Central memory CD8-positive, alpha-beta T cell (primary cell): ENCODE data around the gene TMEM117.

Experiments used
- ATAC-seq: fragments of 150-1000 bp; cut with Tn5 transposase; replicated peaks from 2 replicates; pipeline ENCODE4 v1.10.0; 2022; ENCODE audit warnings: mild to moderate bottlenecking, moderate FRiP score, moderate number of reproducible peaks; ENCODE audit not compliant: poor library complexity, severe bottlenecking; ENCODE audit errors: extremely low read depth
- DNase-seq, 2 donors: peaks; one replicate each; pipeline ENCODE4 v3.0.0; 2021; ENCODE audit warnings: low spot score in 2 of 2
- H3K27ac Mint-ChIP-seq: one replicate; pipeline ENCODE4 v1.8.0; 2022; ENCODE audit warnings: low read depth, mild to moderate bottlenecking, moderate library complexity, mixed read lengths
- H3K27me3 Mint-ChIP-seq: one replicate; pipeline ENCODE4 v1.8.0; 2022; ENCODE audit warnings: mixed read lengths
- H3K36me3 Mint-ChIP-seq: one replicate; pipeline ENCODE4 v1.8.0; 2022; ENCODE audit warnings: mild to moderate bottlenecking, moderate library complexity, mixed read lengths; ENCODE audit not compliant: insufficient read depth
- H3K4me1 Mint-ChIP-seq: one replicate; pipeline ENCODE4 v1.8.0; 2022; ENCODE audit warnings: mixed read lengths
- H3K4me3 Mint-ChIP-seq: one replicate; pipeline ENCODE4 v1.8.0; 2022; ENCODE audit warnings: mild to moderate bottlenecking, moderate library complexity, mixed read lengths
- H3K9me3 Mint-ChIP-seq: one replicate; pipeline ENCODE4 v1.8.0; 2022; ENCODE audit warnings: mixed read lengths

The TMEM117 gene

GRCh38 chr12:43899574-43899973 is 63.7 kb downstream of the TMEM117 start:
- no peaks in the 10 kb centered on the region for H3K9me3 Mint-ChIP-seq
- ATAC-seq (no peak), DNase-seq (no peak)
- H3K4me3 Mint-ChIP-seq, result no peak overlapping the region
- no peaks in the 10 kb centered on the region for H3K27me3 Mint-ChIP-seq
- H3K27ac Mint-ChIP-seq, result no peak overlapping the region
- H3K36me3 Mint-ChIP-seq, result no peaks in the 10 kb centered on the region
- no peaks in the 10 kb centered on the region for H3K4me1 Mint-ChIP-seq

- Mint-ChIP-seq H3K36me3 (no peaks in the 10 kb centered on the region), H3K27me3 (no peaks in the 10 kb centered on the region), H3K4me1 (no peaks in the 10 kb centered on the region), H3K27ac (no peak overlapping the region), H3K9me3 (no peaks in the 10 kb centered on the region), H3K4me3 (no peak overlapping the region)
- ATAC-seq, result no peak
- DNase-seq, result no peak
These were observed 67.8 kb downstream of the TMEM117 start for GRCh38 chr12:43903686-43904085.

- ATAC-seq (no peak), DNase-seq (no peak)
- Mint-ChIP-seq H3K4me3 (no peak overlapping the region), H3K9me3 (no peaks in the 10 kb centered on the region), H3K27me3 (no peaks in the 10 kb centered on the region), H3K27ac (no peak overlapping the region), H3K36me3 (no peaks in the 10 kb centered on the region), H3K4me1 (no peaks in the 10 kb centered on the region)
These were observed 77.0 kb downstream of the TMEM117 start for GRCh38 chr12:43912859-43913258.

- H3K27me3 Mint-ChIP-seq, result no peaks in the 10 kb centered on the region
- H3K4me3 Mint-ChIP-seq, result no peak overlapping the region
- H3K36me3 Mint-ChIP-seq, result no peaks in the 10 kb centered on the region
- H3K9me3 Mint-ChIP-seq, result no peaks in the 10 kb centered on the region
- ATAC-seq, result no peak
- no peak for DNase-seq
- H3K27ac Mint-ChIP-seq, result no peak overlapping the region
- no peaks in the 10 kb centered on the region for H3K4me1 Mint-ChIP-seq
These were observed 78.5 kb downstream of the TMEM117 start for GRCh38 chr12:43914391-43914790.

- DNase-seq, result no peak
- H3K4me3 Mint-ChIP-seq, result no peak overlapping the region
- no peaks in the 10 kb centered on the region for H3K27me3 Mint-ChIP-seq
- no peaks in the 10 kb centered on the region for H3K4me1 Mint-ChIP-seq
- no peak overlapping the region for H3K27ac Mint-ChIP-seq
- ATAC-seq, result no peak
- H3K9me3 Mint-ChIP-seq, result no peaks in the 10 kb centered on the region
- H3K36me3 Mint-ChIP-seq, result no peaks in the 10 kb centered on the region
These were observed 79.1 kb downstream of the TMEM117 start for GRCh38 chr12:43914923-43915468.

GRCh38 chr12:43917896-43918295 is 82.0 kb downstream of the TMEM117 start:
- DNase-seq, result no peak
- Mint-ChIP-seq H3K9me3 (no peaks in the 10 kb centered on the region), H3K4me3 (no peak overlapping the region), H3K36me3 (no peaks in the 10 kb centered on the region), H3K27me3 (no peaks in the 10 kb centered on the region), H3K4me1 (no peaks in the 10 kb centered on the region), H3K27ac (no peak overlapping the region)
- no peak for ATAC-seq

- DNase-seq (no peak), ATAC-seq (no peak)
- Mint-ChIP-seq H3K4me3 (no peak overlapping the region), H3K27me3 (no peaks in the 10 kb centered on the region), H3K36me3 (no peaks in the 10 kb centered on the region), H3K4me1 (no peaks in the 10 kb centered on the region), H3K27ac (no peak overlapping the region), H3K9me3 (no peaks in the 10 kb centered on the region)
These were observed 85.9 kb downstream of the TMEM117 start for GRCh38 chr12:43921666-43922337.

- peaks cover 12% of the 10 kb centered on the region for H3K9me3 Mint-ChIP-seq
- DNase-seq (no peak), ATAC-seq (no peak)
- no peaks in the 10 kb centered on the region for H3K27me3 Mint-ChIP-seq
- H3K27ac Mint-ChIP-seq, result no peak overlapping the region
- H3K36me3 Mint-ChIP-seq, result no peaks in the 10 kb centered on the region
- no peaks in the 10 kb centered on the region for H3K4me1 Mint-ChIP-seq
- H3K4me3 Mint-ChIP-seq, result no peak overlapping the region
These were observed 94.2 kb downstream of the TMEM117 start for GRCh38 chr12:43930032-43930431.

GRCh38 chr12:43931187-43931586 is 95.3 kb downstream of the TMEM117 start:
- H3K36me3 Mint-ChIP-seq, result no peaks in the 10 kb centered on the region
- DNase-seq (no peak), ATAC-seq (no peak)
- H3K4me1 Mint-ChIP-seq, result no peaks in the 10 kb centered on the region
- peaks cover 12% of the 10 kb centered on the region for H3K9me3 Mint-ChIP-seq
- H3K27me3 Mint-ChIP-seq, result no peaks in the 10 kb centered on the region
- no peak overlapping the region for H3K27ac Mint-ChIP-seq
- no peak overlapping the region for H3K4me3 Mint-ChIP-seq

- H3K36me3 Mint-ChIP-seq, result no peaks in the 10 kb centered on the region
- no peak for DNase-seq
- no peaks in the 10 kb centered on the region for H3K27me3 Mint-ChIP-seq
- no peak for ATAC-seq
- H3K9me3 Mint-ChIP-seq, result peaks cover 5% of the 10 kb centered on the region
- H3K27ac Mint-ChIP-seq, result no peak overlapping the region
- H3K4me1 Mint-ChIP-seq, result no peaks in the 10 kb centered on the region
- H3K4me3 Mint-ChIP-seq, result no peak overlapping the region
These were observed 99.7 kb downstream of the TMEM117 start for GRCh38 chr12:43935581-43935980.

- Mint-ChIP-seq H3K4me1 (no peaks in the 10 kb centered on the region), H3K9me3 (no peaks in the 10 kb centered on the region), H3K27ac (no peak overlapping the region), H3K27me3 (no peaks in the 10 kb centered on the region), H3K4me3 (no peak overlapping the region), H3K36me3 (no peaks in the 10 kb centered on the region)
- DNase-seq, result no peak
- no peak for ATAC-seq
These were observed 102.1 kb downstream of the TMEM117 start for GRCh38 chr12:43937947-43938346.

- H3K4me3 Mint-ChIP-seq, result no peak overlapping the region
- no peak for DNase-seq
- no peak overlapping the region for H3K27ac Mint-ChIP-seq
- ATAC-seq, result no peak
- H3K9me3 Mint-ChIP-seq, result no peaks in the 10 kb centered on the region
- H3K36me3 Mint-ChIP-seq, result peaks cover 1% of the 10 kb centered on the region
- no peaks in the 10 kb centered on the region for H3K27me3 Mint-ChIP-seq
- H3K4me1 Mint-ChIP-seq, result no peaks in the 10 kb centered on the region
These were observed 106.5 kb downstream of the TMEM117 start for GRCh38 chr12:43942379-43942778.

GRCh38 chr12:43945983-43946382 is 110.1 kb downstream of the TMEM117 start:
- Mint-ChIP-seq H3K27me3 (no peaks in the 10 kb centered on the region), H3K9me3 (no peaks in the 10 kb centered on the region), H3K4me1 (no peaks in the 10 kb centered on the region), H3K36me3 (peaks cover 1% of the 10 kb centered on the region), H3K4me3 (no peak overlapping the region), H3K27ac (no peak overlapping the region)
- ATAC-seq, result no peak
- no peak for DNase-seq
